B cell (primary cell): ENCODE data around the gene CDYL2. TPM values are rescaled to one million over a fixed set of nuclear protein-coding genes. Genes with fewer than 3 reads are reported as not detected.

Experiments
- ATAC-seq: fragments of 200-7000 bp; cut with Tn5 transposase; one replicate; pipeline ENCODE4 v1.10.0; 2021; ENCODE audit warnings: low read depth, mild to moderate bottlenecking, moderate number of reproducible peaks, moderate library complexity
- CTCF ChIA-PET: fragments of 350-600 bp; sonication (Branson Sonifier 250); formaldehyde crosslinking; loops from one replicate; lab custom pipeline; 2021; ENCODE audit warnings: antibody characterized with exemption, inconsistent platforms; lab: Charles Lee
- POLR2A ChIA-PET: fragments of 350-600 bp; sonication (Branson Sonifier 250); formaldehyde crosslinking; loops from one replicate; lab custom pipeline; 2021; ENCODE audit warnings: antibody characterized with exemption; lab: Charles Lee
- DNase-seq: peaks from one replicate; pipeline ENCODE4 v3.0.0; 2013
- H2AFZ ChIP-seq: 2 replicates; pipeline ENCODE4 v1.6.1; 2012; ENCODE audit warnings: mild to moderate bottlenecking, low read depth, low read length; ENCODE audit not compliant: insufficient read depth, poor library complexity, severe bottlenecking
- H3K27ac ChIP-seq, 2 donors: 1 replicate in 1 of 2; 2 replicates in 1 of 2; pipeline ENCODE4 v1.5.1; 2012 to 2013; ENCODE audit warnings: low read length in 2 of 2, mild to moderate bottlenecking in 2 of 2, moderate library complexity in 1 of 2
- H3K27me3 ChIP-seq, 4 experiments: fragments of 200-600 bp in 1 of 4; sonication (generic) in 1 of 4; replicated peaks in 1 of 4; 1 replicate in 2 of 4; 2 replicates in 2 of 4; pipeline versions ENCODE4 v1.6.1 to v1.7.0; 2013 to 2016; ENCODE audit warnings: low read length in 3 of 4, mild to moderate bottlenecking in 2 of 4, mixed read lengths in 1 of 4, moderate library complexity in 1 of 4; ENCODE audit not compliant: insufficient read depth in 4 of 4, control insufficient read depth in 3 of 4; ENCODE audit errors: control extremely low read depth in 1 of 4
- H3K36me3 ChIP-seq, 2 experiments: replicated peaks in 1 of 2; 1 replicate in 1 of 2; 2 replicates in 1 of 2; pipeline versions ENCODE4 v1.6.1 to v1.7.1; 2013; ENCODE audit warnings: low read length in 1 of 2; ENCODE audit not compliant: insufficient read depth in 2 of 2, control insufficient read depth in 1 of 2; ENCODE audit errors: control extremely low read depth in 1 of 2, extremely low read depth in 1 of 2
- H3K4me1 ChIP-seq, 2 donors: fragments of 200-600 bp in 1 of 2; sonication (generic) in 1 of 2; 1 replicate in 1 of 2; 2 replicates in 1 of 2; pipeline versions ENCODE4 v1.5.1 to v1.6.1; 2013 to 2017; ENCODE audit warnings: low read length in 2 of 2; ENCODE audit not compliant: control insufficient read depth in 2 of 2, insufficient read depth in 2 of 2
- H3K4me2 ChIP-seq: replicated peaks from 2 replicates; pipeline ENCODE3; 2012; ENCODE audit warnings: mild to moderate bottlenecking, low read depth, low read length; ENCODE audit not compliant: poor library complexity, severe bottlenecking
- H3K4me3 ChIP-seq, 5 experiments: fragments of 200-600 bp in 1 of 5; sonication (generic) in 1 of 5; 1 replicate in 3 of 5; 2 replicates in 2 of 5; pipeline versions ENCODE4 v1.5.1 to v1.7.0; 2011 to 2016; ENCODE audit warnings: low read length in 4 of 5, mild to moderate bottlenecking in 4 of 5, low read depth in 2 of 5, control low read depth in 1 of 5, moderate library complexity in 1 of 5; ENCODE audit not compliant: insufficient read depth in 1 of 5; ENCODE audit errors: control extremely low read depth in 1 of 5, extremely low read depth in 1 of 5
- H3K79me2 ChIP-seq: fragments of 200-600 bp; sonication (generic); one replicate; pipeline ENCODE4 v1.6.0; 2016; ENCODE audit warnings: low read length; ENCODE audit not compliant: control insufficient read depth, insufficient read depth
- H3K9ac ChIP-seq: fragments of 200-600 bp; sonication (generic); 2 replicates; pipeline ENCODE4 v1.6.1; 2017; ENCODE audit warnings: mild to moderate bottlenecking, low read length, moderate library complexity
- H3K9me3 ChIP-seq, 3 donors: one replicate each; pipeline versions ENCODE4 v1.6.1 to v1.7.1; 2013; ENCODE audit warnings: low read length in 2 of 3; ENCODE audit not compliant: control insufficient read depth in 2 of 3, insufficient read depth in 1 of 3; ENCODE audit errors: control extremely low read depth in 1 of 3
- H4K20me1 ChIP-seq: 2 replicates; pipeline ENCODE4 v1.6.0; 2012; ENCODE audit warnings: mild to moderate bottlenecking, low read length; ENCODE audit not compliant: insufficient read depth, control insufficient read depth, poor library complexity, severe bottlenecking
- H3K27ac Mint-ChIP-seq: one replicate; pipeline ENCODE4 v1.8.0; 2021; ENCODE audit warnings: mixed read lengths
- H3K27me3 Mint-ChIP-seq: one replicate; pipeline ENCODE4 v1.8.0; 2021; ENCODE audit warnings: mixed read lengths
- H3K4me1 Mint-ChIP-seq: one replicate; pipeline ENCODE4 v1.8.0; 2021; ENCODE audit warnings: mixed read lengths
- H3K4me3 Mint-ChIP-seq: one replicate; pipeline ENCODE4 v1.8.0; 2021; ENCODE audit warnings: mixed read lengths
- H3K9me3 Mint-ChIP-seq: one replicate; pipeline ENCODE4 v1.8.0; 2022; ENCODE audit warnings: mixed read lengths; ENCODE audit not compliant: insufficient read depth
- CTCF ChIP-seq: fragments of 200-600 bp; IDR thresholded peaks from one replicate; pipeline ENCODE4 v1.8.0; 2022; ENCODE audit warnings: antibody characterized with exemption, mild to moderate bottlenecking
- EZH2 ChIP-seq: IDR thresholded peaks from 2 replicates; pipeline ENCODE4 v1.6.1; 2012; ENCODE audit warnings: borderline replicate concordance, low read depth, mild to moderate bottlenecking, moderate library complexity, low read length; ENCODE audit not compliant: insufficient read depth, poor library complexity, severe bottlenecking
- WGBS: methylation state at CpG from one replicate; pipeline ENCODE4 v1.1.5; 2013; ENCODE audit warnings: missing lambda C conversion rate; ENCODE audit not compliant: insufficient coverage; 5-methylcytosine and 5-hydroxymethylcytosine counted together
- intact Hi-C: fragments of 100-400 bp; cut with micrococcal nuclease; formaldehyde crosslinking; loops from one replicate; pipeline ENCODE4 v1.10.0; 2022
- polyA plus RNA-seq: library from polyadenylated mRNA; depleted of rRNA; stranded (reverse); fragments of >200 nt; gene quantifications from 2 replicates; pipeline ENCODE4 v1.2.3, GENCODE V29; 2012
- total RNA-seq, 2 donors: library from RNA; stranded (reverse); fragments of 120-200 nt in 1 of 2; gene quantifications; 1 replicate in 1 of 2; 2 replicates in 1 of 2; pipeline versions ENCODE4 v1.2.3 to v1.2.4, GENCODE V29; 2013 to 2022

Gene CDYL2
- total and polyA plus RNA-seq, 2 donors (not counting 1 experiment from before 2014, with no cell fraction given): 0.66 to 6.6 TPM

GRCh38 chr16:80741724-80742123 lies 62.7 kb downstream of the CDYL2 start:
- TF ChIP-seq CTCF: no peak
- TF ChIP-seq EZH2: no peak
- H3K9ac ChIP-seq: no peak overlapping the region
- no peak for ATAC-seq
- H3K4me3 ChIP-seq: no peak overlapping the region
- no peak overlapping the region for H3K27ac ChIP-seq
- peaks cover 4% of the 10 kb centered on the region for H3K9me3 Mint-ChIP-seq
- no peaks in the 10 kb centered on the region for H3K27me3 Mint-ChIP-seq
- H3K4me3 Mint-ChIP-seq: no peak overlapping the region
- CTCF ChIA-PET: no interaction called here
- DNase-seq: no peak
- H3K79me2 ChIP-seq: peaks cover 6% of the 10 kb centered on the region
- H3K9me3 ChIP-seq: peaks cover 2 to 11% (median 10%) of the 10 kb centered on the region in 3 donors
- no peak overlapping the region for H3K4me2 ChIP-seq
- H3K36me3 ChIP-seq: no peaks in the 10 kb centered on the region
- H4K20me1 ChIP-seq: no peaks in the 10 kb centered on the region
- POLR2A ChIA-PET: no interaction called here
- H3K27ac Mint-ChIP-seq: no peak overlapping the region
- no CpG with 5 or more reads among the region's 4 CpGs for WGBS
- no peaks in the 10 kb centered on the region for H3K4me1 Mint-ChIP-seq
- intact Hi-C loops: no loop called here
- H2AFZ ChIP-seq: no peak overlapping the region
- H3K27me3 ChIP-seq: no peaks in the 10 kb centered on the region
- H3K4me1 ChIP-seq: no peaks in the 10 kb centered on the region

- Histone ChIP-seq H3K79me2 (peaks cover 6% of the 10 kb centered on the region), H3K9ac (no peak overlapping the region), H3K4me2 (no peak overlapping the region), H2AFZ (no peak overlapping the region), H3K27ac (no peak overlapping the region), H3K4me3 (no peak overlapping the region), H3K9me3 (peaks cover 2 to 11% (median 10%) of the 10 kb centered on the region in 3 donors), H4K20me1 (no peaks in the 10 kb centered on the region), H3K36me3 (no peaks in the 10 kb centered on the region), H3K4me1 (no peaks in the 10 kb centered on the region), H3K27me3 (no peaks in the 10 kb centered on the region)
- no peak overlapping the region for H3K4me3 Mint-ChIP-seq
- intact Hi-C loops: no loop called here
- no peak for TF ChIP-seq CTCF
- TF ChIP-seq EZH2: no peak
- H3K27ac Mint-ChIP-seq: no peak overlapping the region
- H3K9me3 Mint-ChIP-seq: peaks cover 4% of the 10 kb centered on the region
- DNase-seq (no peak), ATAC-seq (no peak)
- CTCF ChIA-PET: interaction anchor here (0.5 kb wide), 1 partner anchor 92 kb away, joined by 6 read pairs; no protein-coding TSS in a partner anchor
- H3K27me3 Mint-ChIP-seq: no peaks in the 10 kb centered on the region
- POLR2A ChIA-PET: no interaction called here
- WGBS: 90% methylated on average over 2 of the region's 6 CpGs
- no peaks in the 10 kb centered on the region for H3K4me1 Mint-ChIP-seq
Observed at GRCh38 chr16:80739523-80739922, 64.9 kb downstream of the CDYL2 start.
